GM13976 (cell line): Measurements from ENCODE around the gene KCNIP1.

Source experiments
- DNase-seq: peaks from one replicate; pipeline ENCODE4 v3.0.0; 2012; ENCODE audit warnings: low spot score
- in situ Hi-C: fragments of 300-500 bp; cut with MboI; formaldehyde crosslinking; loops from one replicate; pipeline ENCODE4 v1.12.0; 2022; ENCODE audit warnings: low sequenced_read_pairs, mixed read lengths, inconsistent platforms; ENCODE audit not compliant: unreplicated experiment
- TF ChIP-seq, protein P1 (sequence below): IDR thresholded peaks from 2 replicates; pipeline ENCODE4 v1.5.1; 2012; ENCODE audit warnings: borderline replicate concordance, mild to moderate bottlenecking; ENCODE audit not compliant: insufficient read depth; ENCODE audit errors: extremely low read depth, missing control alignments, control extremely low read depth

The KCNIP1 gene

DNA sequence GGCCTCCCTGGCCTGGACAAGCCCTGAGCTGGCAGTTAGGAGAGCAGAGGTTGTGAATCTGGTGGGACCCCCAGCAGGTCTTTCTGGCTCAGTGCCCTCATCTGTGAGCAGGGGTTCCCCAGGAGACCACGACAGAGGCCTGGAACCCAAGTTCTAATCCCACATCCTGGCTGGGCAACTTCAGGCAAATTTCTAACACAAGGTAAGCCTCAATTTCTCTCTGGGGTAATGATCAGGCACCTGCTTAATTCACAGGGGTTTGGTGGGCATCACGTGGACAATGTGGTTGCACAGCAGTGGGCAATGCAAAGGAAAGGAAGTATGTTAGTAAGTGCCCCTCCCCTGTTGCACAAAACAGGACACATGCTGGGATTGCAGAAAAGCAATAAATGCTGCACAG is 1.9 kb upstream of the KCNIP1 start:
- in situ Hi-C loops = no loop called here

DNA sequence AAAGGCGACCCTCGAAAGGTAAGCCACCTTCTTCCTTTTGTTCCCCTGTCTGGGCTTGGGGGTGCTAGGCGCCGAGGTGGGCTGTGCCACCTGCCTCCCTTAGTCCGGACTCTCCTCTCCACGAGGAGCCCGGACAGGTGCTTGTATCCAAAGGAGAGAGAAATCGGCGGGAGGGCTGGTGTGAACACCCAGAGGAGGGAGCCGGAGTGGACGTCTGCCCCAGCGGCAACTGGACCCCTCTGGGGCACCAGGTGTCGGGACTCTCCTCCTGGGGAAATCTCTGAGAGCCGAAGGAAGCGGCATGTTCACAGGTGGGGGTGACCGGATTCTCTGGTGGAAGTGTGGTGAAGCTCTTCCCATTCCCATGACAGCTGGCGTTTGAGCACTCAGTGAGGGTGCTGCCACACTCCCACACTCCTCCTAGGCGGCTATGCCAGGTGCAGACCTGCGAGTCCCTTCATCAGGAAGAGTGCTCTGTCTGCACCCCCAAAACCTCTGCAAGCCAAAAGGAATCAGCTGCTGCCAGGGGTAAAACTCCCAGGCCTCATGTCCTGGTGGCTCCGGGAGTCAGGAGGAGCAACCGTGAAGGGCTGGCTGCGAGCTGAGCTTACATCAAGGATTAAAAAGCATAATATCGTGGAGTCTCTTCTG is 921 bp downstream of the KCNIP1 start:
- TF ChIP-seq, protein P1, sequence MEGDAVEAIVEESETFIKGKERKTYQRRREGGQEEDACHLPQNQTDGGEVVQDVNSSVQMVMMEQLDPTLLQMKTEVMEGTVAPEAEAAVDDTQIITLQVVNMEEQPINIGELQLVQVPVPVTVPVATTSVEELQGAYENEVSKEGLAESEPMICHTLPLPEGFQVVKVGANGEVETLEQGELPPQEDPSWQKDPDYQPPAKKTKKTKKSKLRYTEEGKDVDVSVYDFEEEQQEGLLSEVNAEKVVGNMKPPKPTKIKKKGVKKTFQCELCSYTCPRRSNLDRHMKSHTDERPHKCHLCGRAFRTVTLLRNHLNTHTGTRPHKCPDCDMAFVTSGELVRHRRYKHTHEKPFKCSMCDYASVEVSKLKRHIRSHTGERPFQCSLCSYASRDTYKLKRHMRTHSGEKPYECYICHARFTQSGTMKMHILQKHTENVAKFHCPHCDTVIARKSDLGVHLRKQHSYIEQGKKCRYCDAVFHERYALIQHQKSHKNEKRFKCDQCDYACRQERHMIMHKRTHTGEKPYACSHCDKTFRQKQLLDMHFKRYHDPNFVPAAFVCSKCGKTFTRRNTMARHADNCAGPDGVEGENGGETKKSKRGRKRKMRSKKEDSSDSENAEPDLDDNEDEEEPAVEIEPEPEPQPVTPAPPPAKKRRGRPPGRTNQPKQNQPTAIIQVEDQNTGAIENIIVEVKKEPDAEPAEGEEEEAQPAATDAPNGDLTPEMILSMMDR = no peak
- DNase-seq = no peak
- in situ Hi-C loops = no loop called here

More for the DNA sequence above, 1.9 kb upstream of the KCNIP1 start:
- DNase-seq = no peak
- TF ChIP-seq, protein P1 = no peak

DNA sequence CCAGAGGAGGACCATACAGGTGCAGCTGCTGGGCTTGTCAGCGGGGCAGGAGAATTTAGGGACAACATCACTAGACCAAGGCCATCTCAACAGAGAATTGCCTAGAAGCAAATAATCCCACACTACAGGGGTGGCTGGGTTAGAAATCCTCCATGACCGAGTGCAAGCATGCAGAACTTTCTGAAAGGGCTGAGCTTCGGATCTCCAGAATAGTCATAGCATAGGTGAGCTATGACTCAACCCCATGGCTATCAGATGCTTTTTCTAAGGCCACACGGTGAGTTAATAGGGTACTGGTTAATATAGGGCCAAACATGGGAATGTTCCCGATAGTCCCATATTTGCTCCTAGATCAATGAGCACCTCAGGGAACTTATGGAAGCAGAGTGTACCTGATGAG is 4.2 kb downstream of the KCNIP1 start:
- in situ Hi-C loops = no loop called here
- TF ChIP-seq, protein P1 = no peak

DNA sequence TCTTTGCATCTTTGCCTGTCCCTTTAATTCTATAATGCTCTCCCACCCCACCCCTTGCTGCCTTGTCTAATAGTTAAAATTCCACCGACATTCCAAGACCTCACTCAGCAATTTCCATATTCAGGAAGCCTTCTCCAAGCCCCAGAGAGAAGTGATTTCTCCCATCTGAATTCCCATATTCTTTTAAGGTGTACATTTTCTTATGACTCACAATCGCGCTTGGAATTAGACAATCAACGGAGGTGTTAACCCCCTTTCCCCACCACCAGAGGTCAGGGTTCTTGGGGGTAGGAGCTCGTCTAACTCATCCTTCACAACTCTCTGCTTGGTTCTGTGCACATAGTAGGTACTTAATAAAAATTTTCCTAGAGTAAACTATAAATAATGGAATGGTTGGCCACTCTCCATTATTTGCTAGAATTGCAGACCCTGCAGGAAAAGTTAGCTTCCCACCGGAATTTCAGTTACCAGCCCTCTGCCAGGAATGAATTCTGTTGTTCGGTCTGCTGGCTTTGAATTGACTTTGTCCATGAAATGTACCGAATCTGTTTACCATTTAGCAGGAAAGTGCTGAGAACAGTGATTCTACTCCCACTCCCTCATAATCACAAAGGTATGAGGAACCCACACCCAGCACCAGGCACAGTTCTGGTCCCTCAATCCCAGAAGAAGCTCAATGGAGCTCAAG is 5.0 kb downstream of the KCNIP1 start:
- TF ChIP-seq, protein P1 = no peak
- DNase-seq = no peak
- in situ Hi-C loops = no loop called here

More for the DNA sequence above, 4.2 kb downstream of the KCNIP1 start:
- DNase-seq = no peak

DNA sequence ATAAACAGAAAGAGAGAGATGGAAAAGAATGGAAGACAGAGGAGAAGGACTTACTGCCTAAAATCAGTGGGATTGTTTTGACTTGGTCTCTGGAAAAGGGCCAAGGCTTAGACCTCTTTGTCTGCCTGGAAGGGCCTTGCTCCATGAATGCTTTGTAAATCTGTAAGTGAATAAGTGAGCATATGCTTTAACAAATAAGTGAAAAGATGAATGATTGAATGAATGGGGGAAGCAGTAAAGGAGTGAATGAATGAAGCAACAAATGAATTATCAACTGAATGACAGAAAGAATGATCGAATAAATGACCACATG is 5.5 kb downstream of the KCNIP1 start:
- TF ChIP-seq, protein P1 = no peak
- in situ Hi-C loops = no loop called here
- DNase-seq = no peak

DNA sequence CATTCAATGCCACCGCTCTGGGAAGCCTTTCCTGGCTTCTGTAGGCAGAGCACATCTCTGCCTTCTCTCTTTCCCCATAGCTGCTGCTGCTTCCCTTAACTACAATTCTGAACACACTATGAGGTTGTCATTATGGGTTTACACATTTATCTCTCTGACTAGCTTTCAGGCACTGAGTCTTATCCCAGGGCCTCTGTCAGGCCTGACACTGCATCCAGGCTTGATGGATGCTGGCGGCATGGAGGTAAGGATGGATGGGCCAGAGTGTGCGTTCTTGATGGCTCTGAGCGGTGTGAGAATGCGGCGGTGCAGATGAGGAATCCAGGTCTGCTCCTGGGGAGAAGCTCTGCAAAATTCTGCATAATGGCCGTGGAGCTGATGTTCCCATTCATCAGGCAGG is 6.3 kb downstream of the KCNIP1 start:
- no peak for DNase-seq
- TF ChIP-seq, protein P1 = no peak
- in situ Hi-C loops = no loop called here

DNA sequence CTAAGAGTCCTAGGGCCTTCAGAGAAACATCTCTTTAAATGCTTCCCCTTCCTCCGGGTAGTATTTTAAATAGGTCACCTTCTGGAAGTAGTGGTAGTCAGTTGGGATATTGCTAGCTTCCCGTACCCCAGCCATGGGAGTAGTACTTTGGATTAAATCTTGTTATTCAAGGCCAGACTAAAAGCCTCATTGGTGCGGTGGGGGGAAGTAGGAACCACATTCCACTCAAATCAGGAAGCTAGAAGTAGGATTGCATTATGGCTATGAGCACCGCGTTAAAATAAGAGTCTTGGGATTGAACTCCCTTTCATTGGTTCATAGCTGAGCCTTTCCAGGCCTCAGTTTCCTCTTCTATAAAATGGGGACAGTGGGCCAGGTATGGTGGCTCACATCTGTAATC is 6.7 kb downstream of the KCNIP1 start:
- DNase-seq = no peak
- TF ChIP-seq, protein P1 = no peak
- in situ Hi-C loops = no loop called here
